GM19397 (cell line): ENCODE data around the gene DEFB123.

Experiments used
- ATAC-seq: cut with Tn5 transposase; IDR thresholded peaks from one replicate; pipeline ENCODE4 v1.9.1; 2021; ENCODE audit warnings: mild to moderate bottlenecking, moderate library complexity; ENCODE audit not compliant: unreplicated experiment

The DEFB123 gene

DNA sequence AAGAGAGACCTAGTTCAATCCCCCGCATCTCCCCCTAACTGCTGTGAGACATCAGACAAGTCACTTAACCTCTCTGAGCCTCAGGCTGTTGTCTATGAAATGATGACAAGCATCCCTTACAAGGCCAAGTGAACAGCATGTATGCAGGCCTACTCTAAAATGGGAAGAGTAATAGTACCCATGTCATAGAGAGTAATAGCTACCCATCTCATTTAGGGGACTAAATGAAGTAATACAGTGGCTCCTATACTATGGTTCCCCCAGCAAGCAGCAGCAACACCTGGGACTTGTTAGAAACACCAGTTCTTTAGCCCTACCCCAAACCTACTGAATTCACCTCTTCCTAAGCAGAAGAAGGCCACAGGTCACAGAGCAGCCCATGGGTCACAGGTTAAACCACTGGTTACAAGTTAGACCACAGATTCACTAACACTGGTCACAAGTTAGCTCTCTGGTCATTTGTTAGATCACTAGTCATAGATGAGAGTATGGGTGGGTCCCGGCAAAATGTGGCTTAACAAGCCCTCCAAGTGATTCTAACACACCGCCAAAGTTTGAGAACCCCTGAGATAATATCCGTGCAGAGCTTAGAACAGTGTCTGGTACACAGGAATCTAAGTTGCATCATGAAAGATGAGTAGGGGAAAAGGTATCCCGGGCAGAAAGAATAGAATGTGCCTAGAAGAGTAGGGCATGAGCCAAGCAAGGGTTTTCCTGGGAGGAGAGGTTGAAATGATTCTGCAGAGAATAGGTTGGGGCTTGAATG, 33.1 kb downstream of the DEFB123 start:
- ATAC-seq, result no peak

- no peak for ATAC-seq
These were observed 33.6 kb downstream of the DEFB123 start for GRCh38 chr20:31474097-31474436.

- no peak for ATAC-seq
These were observed 34.5 kb downstream of the DEFB123 start, which contains the start of the genes DEFB124 and REM1 for GRCh38 chr20:31474758-31475427. Gene DEFB124 (minus strand): TSS chr20:31475127. CDS start chr20:31473013, 2,114 bp downstream. Gene REM1 (plus strand): TSS chr20:31475288. CDS start chr20:31476446, 1,158 bp downstream.

- ATAC-seq, result no peak
These were observed 35.3 kb downstream of the DEFB123 start for GRCh38 chr20:31475472-31476293.

- no peak for ATAC-seq
These were observed 35.8 kb downstream of the DEFB123 start for GRCh38 chr20:31476294-31476585.

GRCh38 chr20:31476643-31477215, 36.3 kb downstream of the DEFB123 start:
- no peak for ATAC-seq

GRCh38 chr20:31484001-31484400, 43.6 kb downstream of the DEFB123 start:
- no peak for ATAC-seq

GRCh38 chr20:31485450-31486339, 45.3 kb downstream of the DEFB123 start:
- no peak for ATAC-seq

- no peak for ATAC-seq
These were observed 47.7 kb downstream of the DEFB123 start for GRCh38 chr20:31488115-31488514.

- ATAC-seq, result no peak
These were observed 48.7 kb downstream of the DEFB123 start for GRCh38 chr20:31489152-31489551.

DNA sequence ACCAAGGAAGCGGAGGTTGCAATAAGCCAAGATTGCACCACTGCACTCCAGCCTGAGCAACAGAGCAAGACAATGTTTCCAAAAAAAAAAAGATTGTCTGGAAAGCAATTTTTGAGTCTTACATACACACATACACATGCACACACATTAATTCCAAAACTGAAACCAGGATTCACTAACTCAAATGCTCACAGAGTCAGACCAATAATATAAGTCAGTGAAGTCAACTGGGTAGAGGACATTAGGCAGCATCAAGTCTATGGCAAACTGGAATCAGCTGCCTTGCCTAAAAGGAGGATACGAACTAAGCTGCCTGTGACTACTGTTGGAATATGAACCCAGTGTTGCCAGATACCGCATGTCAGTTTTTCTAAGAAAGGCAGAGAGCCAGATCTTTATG, 50.3 kb downstream of the DEFB123 start:
- ATAC-seq, result no peak

DNA sequence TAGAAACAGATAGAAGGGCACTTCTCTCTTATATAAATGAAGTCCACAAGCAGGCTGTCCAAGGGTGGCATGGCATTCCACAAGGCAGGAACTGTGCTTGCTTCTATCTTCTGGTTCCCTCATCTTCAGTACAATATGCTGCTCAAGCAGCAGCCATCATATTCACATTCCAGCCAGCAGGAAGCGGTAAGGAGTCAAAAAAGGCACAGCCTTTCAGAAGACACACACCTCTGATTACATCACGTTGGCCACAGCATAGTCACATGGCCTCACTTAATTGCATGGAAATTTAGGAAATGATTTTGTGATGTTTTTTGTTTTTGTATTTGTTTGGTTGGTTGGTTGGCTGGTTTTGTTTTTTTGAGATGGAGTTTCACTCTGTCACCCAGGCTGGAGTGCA, 53.7 kb downstream of the DEFB123 start:
- ATAC-seq, result no peak

GRCh38 chr20:31496761-31497295, 56.4 kb downstream of the DEFB123 start:
- ATAC-seq, result no peak

GRCh38 chr20:31497838-31498540, 57.6 kb downstream of the DEFB123 start:
- no peak for ATAC-seq
